Endothelial cell of coronary artery (primary cell): ENCODE measurements around the gene RGL2. TPM values are rescaled to one million over a fixed set of nuclear protein-coding genes. Genes with fewer than 3 reads are reported as not detected.

Source experiments
- total RNA-seq: library from RNA; depleted of rRNA; stranded (reverse); fragments of >200 nt; gene quantifications from 2 replicates; pipeline ENCODE4 v1.2.3, GENCODE V29; 2014

The RGL2 gene, protein sequence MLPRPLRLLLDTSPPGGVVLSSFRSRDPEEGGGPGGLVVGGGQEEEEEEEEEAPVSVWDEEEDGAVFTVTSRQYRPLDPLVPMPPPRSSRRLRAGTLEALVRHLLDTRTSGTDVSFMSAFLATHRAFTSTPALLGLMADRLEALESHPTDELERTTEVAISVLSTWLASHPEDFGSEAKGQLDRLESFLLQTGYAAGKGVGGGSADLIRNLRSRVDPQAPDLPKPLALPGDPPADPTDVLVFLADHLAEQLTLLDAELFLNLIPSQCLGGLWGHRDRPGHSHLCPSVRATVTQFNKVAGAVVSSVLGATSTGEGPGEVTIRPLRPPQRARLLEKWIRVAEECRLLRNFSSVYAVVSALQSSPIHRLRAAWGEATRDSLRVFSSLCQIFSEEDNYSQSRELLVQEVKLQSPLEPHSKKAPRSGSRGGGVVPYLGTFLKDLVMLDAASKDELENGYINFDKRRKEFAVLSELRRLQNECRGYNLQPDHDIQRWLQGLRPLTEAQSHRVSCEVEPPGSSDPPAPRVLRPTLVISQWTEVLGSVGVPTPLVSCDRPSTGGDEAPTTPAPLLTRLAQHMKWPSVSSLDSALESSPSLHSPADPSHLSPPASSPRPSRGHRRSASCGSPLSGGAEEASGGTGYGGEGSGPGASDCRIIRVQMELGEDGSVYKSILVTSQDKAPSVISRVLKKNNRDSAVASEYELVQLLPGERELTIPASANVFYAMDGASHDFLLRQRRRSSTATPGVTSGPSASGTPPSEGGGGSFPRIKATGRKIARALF
- total RNA-seq = 34.2 and 41.3 TPM in 2 replicates

DNA sequence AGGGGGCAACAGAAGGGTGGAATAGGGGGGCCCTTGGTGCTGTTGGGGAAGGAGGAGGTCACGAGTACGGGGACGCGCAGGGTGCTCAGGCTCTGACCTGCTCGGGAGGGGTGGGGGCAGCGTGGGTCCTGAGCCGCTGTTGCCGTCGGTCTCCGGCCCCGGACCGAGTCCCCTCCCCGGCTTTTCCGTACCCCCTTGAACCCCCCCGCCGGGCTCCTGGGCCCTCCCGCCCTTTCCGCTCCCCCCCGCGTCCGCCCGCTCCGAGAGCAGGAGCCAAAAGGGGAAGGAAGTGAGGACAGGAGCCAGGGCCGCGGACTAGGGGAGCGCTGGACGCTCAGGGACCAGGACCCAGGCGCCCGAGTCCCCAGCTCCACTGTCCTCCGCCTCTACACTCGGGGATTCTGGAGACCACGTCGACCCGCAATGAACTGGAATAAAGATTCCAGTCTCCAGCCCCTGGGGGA, at the start of gene RGL2:
Gene RGL2, minus strand, starts transcription at position 170 of the 464 bp plus-strand sequence. CDS start 332 bp downstream, outside the sequence.

DNA sequence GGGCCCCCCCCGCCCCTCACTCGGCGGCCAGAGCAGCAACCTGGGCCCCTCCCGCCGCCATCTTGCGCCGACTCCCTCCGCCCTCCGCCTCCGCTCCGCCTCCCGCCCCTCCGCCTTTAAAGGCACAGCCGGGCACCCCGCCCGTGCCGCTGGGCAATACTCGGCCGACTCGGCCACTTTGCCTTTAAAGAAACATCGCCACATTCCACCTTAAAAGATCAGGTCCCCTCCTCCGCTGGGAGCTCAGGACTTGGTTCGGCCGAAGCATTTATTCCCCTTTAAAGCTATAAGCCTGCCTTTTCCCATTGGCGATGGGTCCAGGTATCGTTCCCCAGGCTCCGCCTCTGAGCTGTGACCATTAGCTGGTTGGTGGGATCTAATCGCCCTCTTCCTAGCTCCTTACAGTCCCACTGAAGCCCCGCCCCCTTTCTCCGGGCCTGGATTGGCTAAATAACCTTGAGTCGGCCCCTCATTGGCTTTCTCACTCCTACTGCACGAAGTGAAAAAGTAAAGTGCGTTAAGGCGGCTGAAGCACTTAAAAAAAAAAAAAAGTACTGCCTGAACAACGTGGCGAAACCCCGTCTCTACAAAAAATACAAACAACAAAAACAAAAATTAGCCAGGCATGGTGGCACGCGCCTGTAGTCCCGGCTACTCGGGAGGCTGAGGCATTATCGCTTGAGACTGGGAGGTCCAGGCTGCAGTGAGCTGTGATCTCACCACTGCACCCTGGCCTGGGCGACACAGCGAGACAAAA, 19.1 kb upstream of the RGL2 start, which contains the start of gene ZBTB22:
Gene ZBTB22, minus strand, starts transcription at position 76 of the 757 bp plus-strand sequence. CDS start 828 bp downstream, outside the sequence.

DNA sequence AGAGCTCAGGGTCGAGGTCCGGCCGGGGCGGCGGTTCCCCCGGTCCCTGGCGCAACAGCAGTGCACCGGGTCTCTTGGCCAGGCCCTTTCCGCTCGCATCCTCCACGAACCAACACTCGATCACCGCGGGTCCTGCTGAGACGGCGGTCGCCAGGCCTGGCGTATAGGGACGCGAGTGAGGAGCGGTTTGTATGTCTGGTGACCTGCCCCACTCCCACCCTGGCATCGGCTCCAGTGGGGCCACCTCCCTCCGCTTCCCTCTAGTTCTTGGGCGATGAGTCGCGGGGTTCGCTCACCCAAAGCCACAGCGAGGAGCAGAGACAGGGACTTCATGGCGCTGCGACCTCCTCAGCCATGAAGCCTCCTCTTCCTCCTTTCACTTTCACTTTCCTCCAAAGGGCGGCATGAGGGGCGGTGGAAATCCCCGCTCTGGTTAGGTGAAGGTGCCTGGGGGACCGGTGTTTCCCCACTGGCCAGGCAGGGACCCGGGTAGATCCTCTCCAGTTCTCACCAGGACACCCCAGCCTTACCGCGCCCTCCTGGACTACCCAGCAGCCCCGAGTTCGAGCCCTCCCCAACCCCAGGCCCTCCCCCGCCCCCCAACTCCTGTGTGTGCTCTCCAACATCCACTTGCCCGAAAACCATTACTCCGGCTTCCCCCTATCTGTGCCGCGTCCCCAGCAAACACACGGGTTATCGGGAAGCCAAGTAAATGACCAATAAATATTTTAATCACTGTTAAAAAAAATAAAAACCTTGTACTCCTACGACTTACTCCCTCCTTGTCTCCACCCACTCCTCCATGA, 15.2 kb upstream of the RGL2 start, which contains the start of gene TAPBP:
Gene TAPBP, minus strand, starts transcription at position 370 of the 806 bp plus-strand sequence. Its CDS starts 37 bp downstream, at position 333.

DNA sequence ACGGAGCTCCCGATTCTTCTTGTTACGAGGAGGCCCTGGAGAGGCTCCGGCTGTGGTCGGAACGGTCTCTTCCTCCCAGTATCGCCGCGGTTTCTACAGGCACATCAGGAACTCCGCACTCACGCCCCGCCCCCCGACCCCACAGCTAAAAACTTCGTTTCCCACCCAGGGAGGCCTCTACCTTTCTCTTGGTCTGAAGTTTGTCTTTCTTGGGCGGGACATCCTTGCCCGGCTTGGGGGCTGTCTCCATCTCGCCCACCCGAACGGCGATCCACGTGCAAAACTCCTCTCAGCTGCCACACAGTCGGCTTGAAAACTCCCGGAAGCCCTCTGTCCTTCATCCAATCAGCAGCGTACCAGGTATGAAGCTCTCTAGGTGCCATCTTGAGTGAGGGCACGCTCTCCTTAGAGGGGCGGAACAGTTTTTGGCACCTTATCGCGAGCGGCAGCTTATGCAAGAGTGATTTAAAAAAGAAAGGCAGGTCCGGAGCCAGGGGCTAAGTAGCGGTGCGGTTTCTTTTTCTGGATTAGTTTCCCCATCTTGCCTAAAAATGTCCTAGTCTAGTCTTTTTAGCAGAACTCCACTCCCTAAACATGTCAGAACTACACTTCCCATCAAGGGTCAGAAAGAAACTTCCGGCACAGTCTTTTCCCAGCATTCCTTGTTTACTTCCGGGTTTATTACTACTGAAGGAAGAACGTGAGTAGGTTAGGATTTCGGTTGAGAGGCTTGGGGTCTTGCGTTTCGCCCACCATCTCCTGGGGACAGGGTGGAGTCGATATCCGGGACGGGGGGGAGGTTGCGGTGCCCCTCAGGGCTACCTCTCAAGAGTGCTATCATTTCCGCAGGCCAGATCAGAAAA, 9.6 kb downstream of the RGL2 start, which contains the start of the genes PFDN6 and WDR46:
Gene PFDN6, plus strand, starts transcription at position 681 of the 863 bp plus-strand sequence. CDS start 256 bp downstream, outside the sequence.
Gene WDR46, minus strand, starts transcription at position 319 of the 863 bp plus-strand sequence. Its CDS starts 69 bp downstream, at position 250.

DNA sequence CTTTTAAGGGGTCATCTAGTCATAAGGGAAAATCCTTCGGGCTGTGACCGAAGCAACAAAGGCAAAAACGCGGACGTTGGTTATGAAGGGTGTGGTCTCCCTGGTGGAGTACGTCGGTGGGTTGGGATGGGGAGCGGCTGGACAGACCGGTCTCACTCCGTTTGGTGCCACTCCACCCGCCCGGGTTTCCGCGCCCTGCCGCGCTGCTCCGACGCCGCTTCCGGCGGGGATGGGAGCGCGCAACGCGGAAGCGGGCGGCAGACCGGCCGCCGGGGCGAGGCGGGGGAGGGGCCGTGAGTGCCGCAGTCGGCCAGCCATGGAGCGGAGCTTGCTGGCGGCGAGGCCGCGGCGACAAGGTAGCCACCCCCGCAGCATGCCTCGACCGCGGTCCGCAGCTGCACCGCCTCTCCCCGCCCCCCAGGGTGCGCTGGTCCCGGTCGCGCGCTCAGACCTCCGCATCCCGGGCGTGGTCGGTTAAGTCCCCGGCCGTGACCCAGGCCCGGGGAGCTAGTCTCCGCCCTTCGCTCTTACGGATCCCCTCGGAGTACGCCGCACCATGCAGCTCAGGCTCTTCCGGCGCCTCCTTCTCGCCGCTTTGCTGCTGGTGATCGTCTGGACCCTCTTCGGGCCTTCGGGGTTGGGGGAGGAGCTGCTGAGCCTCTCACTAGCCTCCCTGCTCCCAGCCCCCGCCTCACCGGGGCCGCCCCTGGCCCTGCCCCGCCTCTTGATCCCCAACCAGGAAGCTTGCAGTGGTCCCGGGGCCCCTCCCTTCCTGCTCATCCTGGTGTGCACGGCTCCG, 21.7 kb downstream of the RGL2 start, which contains the start of gene B3GALT4:
Gene B3GALT4, plus strand, starts transcription at position 260 of the 799 bp plus-strand sequence. Its CDS starts 297 bp downstream, at position 557.

DNA sequence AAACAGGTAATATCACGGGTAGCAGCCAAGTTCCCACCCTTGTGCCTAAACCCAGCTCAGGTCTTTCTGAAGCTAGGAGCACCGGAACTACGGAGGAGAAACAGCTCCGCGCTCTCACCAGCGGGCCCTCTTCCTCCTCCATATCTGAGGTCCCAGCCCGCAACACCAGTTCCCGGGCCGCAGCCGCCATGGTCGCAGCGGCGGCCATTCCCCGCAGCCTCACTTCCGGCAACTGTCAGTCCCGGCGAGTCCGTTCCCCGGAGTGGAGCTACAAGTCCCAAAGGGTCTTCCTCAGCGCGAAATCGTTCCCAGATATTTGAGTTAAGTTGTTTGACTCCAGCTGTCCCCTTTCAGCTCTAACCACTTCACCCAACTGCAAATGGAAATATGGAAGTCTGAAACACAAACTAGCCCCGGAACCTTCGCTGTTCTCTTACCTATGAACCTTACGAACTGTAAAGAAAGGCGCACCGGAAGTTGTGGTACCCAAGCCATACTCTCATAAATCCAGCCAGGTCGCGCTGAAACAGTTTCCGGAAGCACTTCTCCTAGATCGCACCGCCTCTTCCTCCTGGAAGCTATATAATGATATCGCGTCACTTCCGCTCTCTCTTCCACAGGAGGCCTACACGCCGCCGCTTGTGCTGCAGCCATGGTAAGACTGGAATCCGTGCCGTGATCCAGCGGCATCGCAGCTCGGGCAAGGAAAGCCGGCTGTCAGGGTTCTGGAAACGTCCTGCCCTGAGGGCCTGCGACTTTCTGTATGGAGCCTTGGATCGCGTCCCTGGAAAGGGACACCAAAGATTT, 27.1 kb downstream of the RGL2 start, which contains the start of the genes RPS18 and VPS52:
Gene RPS18, plus strand, starts transcription at position 608 of the 807 bp plus-strand sequence. Its CDS starts 45 bp downstream, at position 653.
Gene VPS52, minus strand, starts transcription at position 409 of the 807 bp plus-strand sequence. Its CDS starts 201 bp downstream, at position 208.

Other genes starting within 250 kb of the RGL2 start
- gene HLA-DPA1, start 225.3 kb downstream of the RGL2 start, total RNA-seq = 1.9 and 3.5 TPM in 2 replicates
- 6.3 and 9.2 TPM in 2 replicates for gene HLA-DPB1, start 223.0 kb downstream of the RGL2 start, total RNA-seq
- gene COL11A2, start 106.5 kb downstream of the RGL2 start, total RNA-seq = 0.09 and 0.19 TPM in 2 replicates
- 18.3 and 20.6 TPM in 2 replicates for gene RXRB, start 98.3 kb downstream of the RGL2 start, total RNA-seq
- gene SLC39A7, start 98.1 kb downstream of the RGL2 start, total RNA-seq = 108 and 126 TPM in 2 replicates
- 3.6 and 4.7 TPM in 2 replicates for gene HSD17B8, start 94.3 kb downstream of the RGL2 start, total RNA-seq
- 17.6 and 23.9 TPM in 2 replicates for gene RING1, start 90.4 kb downstream of the RGL2 start, total RNA-seq
- 30.0 and 35.5 TPM in 2 replicates for gene VPS52, start 27.1 kb downstream of the RGL2 start, total RNA-seq
- 6,632 and 6,752 TPM in 2 replicates for gene RPS18, start 26.9 kb downstream of the RGL2 start, total RNA-seq
- 2.1 and 3.3 TPM in 2 replicates for gene B3GALT4, start 21.8 kb downstream of the RGL2 start, total RNA-seq
- 89.8 and 104 TPM in 2 replicates for gene WDR46, start 9.7 kb downstream of the RGL2 start, total RNA-seq
- 47.1 and 52.0 TPM in 2 replicates for gene PFDN6, start 9.3 kb downstream of the RGL2 start, total RNA-seq
- 33.2 and 55.3 TPM in 2 replicates for gene TAPBP, start 15.1 kb upstream of the RGL2 start, total RNA-seq
- 11.2 and 18.4 TPM in 2 replicates for gene ZBTB22, start 18.8 kb upstream of the RGL2 start, total RNA-seq
- gene DAXX, start 24.0 kb upstream of the RGL2 start, total RNA-seq = 54.9 and 68.0 TPM in 2 replicates
- gene KIFC1, start 92.9 kb upstream of the RGL2 start, total RNA-seq = 8.0 and 25.3 TPM in 2 replicates
- 7.6 and 12.4 TPM in 2 replicates for gene PHF1, start 112.1 kb upstream of the RGL2 start, total RNA-seq
- gene CUTA, start 119.2 kb upstream of the RGL2 start, total RNA-seq = 46.1 and 59.4 TPM in 2 replicates
- 1.6 and 2.2 TPM in 2 replicates for gene SYNGAP1, start 121.1 kb upstream of the RGL2 start, total RNA-seq
- gene ZBTB9, start 155.6 kb upstream of the RGL2 start, total RNA-seq = 5.5 and 5.9 TPM in 2 replicates